GM23338 (cell line): ENCODE measurements around the gene CAVIN2.

Experiments used
- CREB1 ChIP-seq: fragments of 250-450 bp; sonication (Bioruptor Pico); IDR thresholded peaks from 2 replicates; pipeline ENCODE4 v1.5.0; 2020; ENCODE audit warnings: low read depth, mild to moderate bottlenecking, moderate library complexity
- CTCF ChIP-seq, 2 experiments: fragments of 200-600 bp in 1 of 2; sonication (generic) in 1 of 2; conservative IDR thresholded peaks; 2 replicates each; pipeline versions ENCODE4 v1.5.1 to v1.6.1; 2016 to 2017; ENCODE audit warnings: antibody characterized with exemption in 2 of 2, low read depth in 2 of 2, mild to moderate bottlenecking in 2 of 2, moderate library complexity in 1 of 2
- ETS1 ChIP-seq: IDR thresholded peaks from 2 replicates; pipeline ENCODE4 v1.6.1; 2016; ENCODE audit warnings: antibody characterized with exemption
- EZH2 ChIP-seq: fragments of 200-600 bp; sonication (generic); IDR thresholded peaks from one replicate; pipeline ENCODE4 v1.8.0; 2017; ENCODE audit warnings: antibody characterized with exemption, mild to moderate bottlenecking, low read depth; ENCODE audit not compliant: unreplicated experiment
- EZH2phosphoT487 ChIP-seq: fragments of 200-600 bp; sonication (generic); IDR thresholded peaks from one replicate; pipeline ENCODE4 v1.8.1; 2018; ENCODE audit warnings: antibody characterized with exemption; ENCODE audit not compliant: unreplicated experiment
- JUNB ChIP-seq: IDR thresholded peaks from one replicate; pipeline ENCODE4 v1.6.1; 2016; ENCODE audit warnings: antibody characterized with exemption; ENCODE audit not compliant: unreplicated experiment
- POLR2AphosphoS5 ChIP-seq: IDR thresholded peaks from 2 replicates; pipeline ENCODE4 v1.6.1; 2016; ENCODE audit warnings: antibody characterized with exemption, low read depth
- REST ChIP-seq: IDR thresholded peaks from one replicate; pipeline ENCODE4 v1.6.1; 2018; ENCODE audit warnings: antibody characterized with exemption; ENCODE audit not compliant: unreplicated experiment
- STAT1 ChIP-seq: IDR thresholded peaks from one replicate; pipeline ENCODE4 v1.6.1; 2016; ENCODE audit warnings: antibody characterized with exemption; ENCODE audit not compliant: unreplicated experiment
- ZNF114 ChIP-seq: fragments of 250-450 bp; sonication (Bioruptor Pico); IDR thresholded peaks from 2 replicates; pipeline ENCODE4 v1.5.0; 2020; ENCODE audit warnings: mild to moderate bottlenecking, moderate library complexity
- ZNF331 ChIP-seq: fragments of 250-450 bp; sonication (Bioruptor Pico); IDR thresholded peaks from 2 replicates; pipeline ENCODE4 v1.5.0; 2020; ENCODE audit warnings: low read depth, mild to moderate bottlenecking, moderate library complexity
- ZNF462 ChIP-seq: fragments of 250-450 bp; sonication (Bioruptor Pico); IDR thresholded peaks from 2 replicates; pipeline ENCODE4 v1.5.0; 2020; ENCODE audit warnings: mild to moderate bottlenecking, moderate library complexity

- TF ChIP-seq CTCF (conservative IDR thresholded peaks at IDR 0.05; ENCODE audit: low read depth in 2 of 2) (no peak), POLR2AphosphoS5 (no peak), ZNF114 (no peak), EZH2 (no peak), ZNF462 (CRISPR knock-in tag) (no peak), REST (no peak), JUNB (no peak), CREB1 (CRISPR knock-in tag) (no peak), ETS1 (no peak), STAT1 (no peak), EZH2phosphoT487 (no peak), ZNF331 (CRISPR knock-in tag) (no peak)
Observed at GRCh38 chr2:191833356-191833755, 13.5 kb downstream of the CAVIN2 start.
